Right renal pelvis (tissue), 4 donors: ENCODE results near the gene DELE1. TPM values are rescaled to one million over a fixed set of nuclear protein-coding genes. Genes with fewer than 3 reads are reported as not detected.

ENCODE experiments used
- DNase-seq, 4 donors: peaks; one replicate each; pipeline ENCODE4 v3.0.0-alpha.2; 2013; ENCODE audit warnings: low read depth in 4 of 4, low spot score in 3 of 4, missing footprints in 1 of 4
- polyA plus RNA-seq, 4 donors: library from polyadenylated mRNA; unstranded; fragments of 120-200 nt; gene quantifications; one replicate each; pipeline ENCODE4 v1.2.1, GENCODE V29; 2013; ENCODE audit not compliant: insufficient read length in 4 of 4

DELE1 gene
- polyA plus RNA-seq, 4 donors, result 101 to 126 (median 117) TPM

GRCh38 chr5:141986072-141986471 lies 62.4 kb downstream of the DELE1 start:
- DNase-seq, result no peak

- no peak for DNase-seq
Measured at GRCh38 chr5:141989720-141990119, 66.0 kb downstream of the DELE1 start.

Other genes starting within 250 kb of the DELE1 start
- gene ARAP3, start 241.6 kb upstream of the DELE1 start, polyA plus RNA-seq, result 10 to 100 TPM; 19.8 to 24.4 (median 20.9) TPM
- gene PCDH1, start 45.5 kb upstream of the DELE1 start, polyA plus RNA-seq, result 10 to 100 TPM; 24.0 to 28.3 (median 25.6) TPM
- gene PCDH12, start 34.3 kb downstream of the DELE1 start, polyA plus RNA-seq, result 10 to 100 TPM; 15.6 to 17.3 (median 16.7) TPM
- gene RNF14, start 45.2 kb downstream of the DELE1 start, polyA plus RNA-seq, result 10 to 100 TPM; 58.6 to 72.0 (median 69.1) TPM
- 10 to 100 TPM; 64.9 to 68.0 (median 66.6) TPM for gene GNPDA1, start 89.2 kb downstream of the DELE1 start, polyA plus RNA-seq
- gene NDFIP1, start 184.9 kb downstream of the DELE1 start, polyA plus RNA-seq, result 100 to 1,000 TPM; 131 to 159 (median 148) TPM